ENCODE results near the gene POU6F1. TPM values are rescaled to one million over a fixed set of nuclear protein-coding genes. Genes with fewer than 3 reads are reported as not detected.
A peak's percentile ranks its signal among the peaks of the same experiment; 100 is the strongest.

The POU6F1 gene
- total and polyA plus RNA-seq, 9 of the 15 experiments (the other 6 are each of a cell fraction or from before 2014, with no cell fraction given) = 0.14 to 3.3 (median 1.1) TPM

GRCh38 chr12:51246254-51246853 is 28.5 kb upstream of the POU6F1 start (continued):
- no peak for TF ChIP-seq CBFB (CRISPR knock-in tag; IDR thresholded peaks at IDR 0.05)
- TF ChIP-seq BCOR (IDR thresholded peaks at IDR 0.05) = peak; percentile 17; the same call in 1 of the 2 replicates
- no peak for TF ChIP-seq ZNF354B (CRISPR knock-in tag; IDR thresholded peaks at IDR 0.05)
- TF ChIP-seq NCOA4 (IDR thresholded peaks at IDR 0.05; ENCODE audit: partially characterized antibody) = no peak
- no peak for TF ChIP-seq GTF2F1 (IDR thresholded peaks at IDR 0.05; ENCODE audit: low read depth, low read length)
- peak; percentile 88; the same call in 1 of the 2 replicates for TF ChIP-seq ERF (CRISPR knock-in tag; IDR thresholded peaks at IDR 0.05)
- TF ChIP-seq ADNP (tag; IDR thresholded peaks at IDR 0.05) = no peak
- TF ChIP-seq ARID1B (IDR thresholded peaks at IDR 0.05) = peak; percentile 85
- TF ChIP-seq ZNF282 (CRISPR knock-in tag; IDR thresholded peaks at IDR 0.05) = no peak
- TF ChIP-seq PRPF4 (IDR thresholded peaks at IDR 0.05; ENCODE audit: insufficient read depth, low read depth, low read length, poor library complexity, severe bottlenecking) = no peak
- TF ChIP-seq HES1 (IDR thresholded peaks at IDR 0.05; ENCODE audit: low read depth) = 0 out of 2 replicates have a peak, but pooled peaks have one; percentile 52
- TF ChIP-seq BRD4 (IDR thresholded peaks at IDR 0.05) = no peak
- TF ChIP-seq ZKSCAN3 (CRISPR knock-in tag; IDR thresholded peaks at IDR 0.05) = no peak
- no peak for TF ChIP-seq MAX (CRISPR knock-in tag; IDR thresholded peaks at IDR 0.05)
- TF ChIP-seq HCFC1 (IDR thresholded peaks at IDR 0.05; ENCODE audit: low read depth, low read length) = no peak
- peak; percentile 41; the same call in 1 of the 2 replicates for TF ChIP-seq ZNF212 (CRISPR knock-in tag; IDR thresholded peaks at IDR 0.05)
- TF ChIP-seq RUNX1 (IDR thresholded peaks at IDR 0.05; ENCODE audit: low read depth) = no peak
- TF ChIP-seq, protein P1, sequence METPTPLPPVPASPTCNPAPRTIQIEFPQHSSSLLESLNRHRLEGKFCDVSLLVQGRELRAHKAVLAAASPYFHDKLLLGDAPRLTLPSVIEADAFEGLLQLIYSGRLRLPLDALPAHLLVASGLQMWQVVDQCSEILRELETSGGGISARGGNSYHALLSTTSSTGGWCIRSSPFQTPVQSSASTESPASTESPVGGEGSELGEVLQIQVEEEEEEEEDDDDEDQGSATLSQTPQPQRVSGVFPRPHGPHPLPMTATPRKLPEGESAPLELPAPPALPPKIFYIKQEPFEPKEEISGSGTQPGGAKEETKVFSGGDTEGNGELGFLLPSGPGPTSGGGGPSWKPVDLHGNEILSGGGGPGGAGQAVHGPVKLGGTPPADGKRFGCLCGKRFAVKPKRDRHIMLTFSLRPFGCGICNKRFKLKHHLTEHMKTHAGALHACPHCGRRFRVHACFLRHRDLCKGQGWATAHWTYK (CRISPR knock-in tag; IDR thresholded peaks at IDR 0.05) = peak; percentile 83
- TF ChIP-seq SNAPC5 (CRISPR knock-in tag; IDR thresholded peaks at IDR 0.05) = no peak
- TF ChIP-seq STAT5B (CRISPR knock-in tag; IDR thresholded peaks at IDR 0.05) = no peak
- TF ChIP-seq ATF7 (IDR thresholded peaks at IDR 0.05) = peak; percentile 41; the same call in 1 of the 2 replicates
- TF ChIP-seq, protein P2, sequence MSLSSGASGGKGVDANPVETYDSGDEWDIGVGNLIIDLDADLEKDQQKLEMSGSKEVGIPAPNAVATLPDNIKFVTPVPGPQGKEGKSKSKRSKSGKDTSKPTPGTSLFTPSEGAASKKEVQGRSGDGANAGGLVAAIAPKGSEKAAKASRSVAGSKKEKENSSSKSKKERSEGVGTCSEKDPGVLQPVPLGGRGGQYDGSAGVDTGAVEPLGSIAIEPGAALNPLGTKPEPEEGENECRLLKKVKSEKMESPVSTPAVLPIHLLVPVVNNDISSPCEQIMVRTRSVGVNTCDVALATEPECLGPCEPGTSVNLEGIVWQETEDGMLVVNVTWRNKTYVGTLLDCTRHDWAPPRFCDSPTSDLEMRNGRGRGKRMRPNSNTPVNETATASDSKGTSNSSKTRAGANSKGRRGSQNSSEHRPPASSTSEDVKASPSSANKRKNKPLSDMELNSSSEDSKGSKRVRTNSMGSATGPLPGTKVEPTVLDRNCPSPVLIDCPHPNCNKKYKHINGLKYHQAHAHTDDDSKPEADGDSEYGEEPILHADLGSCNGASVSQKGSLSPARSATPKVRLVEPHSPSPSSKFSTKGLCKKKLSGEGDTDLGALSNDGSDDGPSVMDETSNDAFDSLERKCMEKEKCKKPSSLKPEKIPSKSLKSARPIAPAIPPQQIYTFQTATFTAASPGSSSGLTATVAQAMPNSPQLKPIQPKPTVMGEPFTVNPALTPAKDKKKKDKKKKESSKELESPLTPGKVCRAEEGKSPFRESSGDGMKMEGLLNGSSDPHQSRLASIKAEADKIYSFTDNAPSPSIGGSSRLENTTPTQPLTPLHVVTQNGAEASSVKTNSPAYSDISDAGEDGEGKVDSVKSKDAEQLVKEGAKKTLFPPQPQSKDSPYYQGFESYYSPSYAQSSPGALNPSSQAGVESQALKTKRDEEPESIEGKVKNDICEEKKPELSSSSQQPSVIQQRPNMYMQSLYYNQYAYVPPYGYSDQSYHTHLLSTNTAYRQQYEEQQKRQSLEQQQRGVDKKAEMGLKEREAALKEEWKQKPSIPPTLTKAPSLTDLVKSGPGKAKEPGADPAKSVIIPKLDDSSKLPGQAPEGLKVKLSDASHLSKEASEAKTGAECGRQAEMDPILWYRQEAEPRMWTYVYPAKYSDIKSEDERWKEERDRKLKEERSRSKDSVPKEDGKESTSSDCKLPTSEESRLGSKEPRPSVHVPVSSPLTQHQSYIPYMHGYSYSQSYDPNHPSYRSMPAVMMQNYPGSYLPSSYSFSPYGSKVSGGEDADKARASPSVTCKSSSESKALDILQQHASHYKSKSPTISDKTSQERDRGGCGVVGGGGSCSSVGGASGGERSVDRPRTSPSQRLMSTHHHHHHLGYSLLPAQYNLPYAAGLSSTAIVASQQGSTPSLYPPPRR (CRISPR knock-in tag; IDR thresholded peaks at IDR 0.05; ENCODE audit: borderline replicate concordance) = no peak
- TF ChIP-seq RNF2 (IDR thresholded peaks at IDR 0.05) = peak; percentile 94
- TF ChIP-seq ZNF583 (CRISPR knock-in tag; IDR thresholded peaks at IDR 0.05) = peak; percentile 84
- no peak for TF ChIP-seq XRCC4 (IDR thresholded peaks at IDR 0.05; ENCODE audit: extremely low read depth, insufficient read depth, insufficient read length)
- TF ChIP-seq ZEB2 (IDR thresholded peaks at IDR 0.05) = 0 out of 2 replicates have a peak, but pooled peaks have one; percentile 25

Data from K562 (cell line).